Natural killer cell (primary cell): Measurements from ENCODE around the gene NSRP1. TPM values are rescaled to one million over a fixed set of nuclear protein-coding genes. Genes with fewer than 3 reads are reported as not detected.
A peak's percentile ranks its signal among the peaks of the same experiment; 100 is the strongest.
"Not testable (repeated sequence)": the region's sequence is repeated elsewhere in the genome, so short reads cannot be mapped to it uniquely, and the experiment has no call there.

Experiments used
- ATAC-seq, 3 donors: fragments of 150-1000 bp in 2 of 3; fragments of 200-7000 bp in 1 of 3; cut with Tn5 transposase; 1 replicate in 1 of 3; 2 replicates in 2 of 3; pipeline ENCODE4 v1.10.0; 2021; ENCODE audit warnings: mild to moderate bottlenecking in 2 of 3, moderate library complexity in 2 of 3
- DNase-seq, 2 donors: peaks; one replicate each; pipeline versions ENCODE4 v3.0.0 to v3.0.0-alpha.2; 2013 to 2021; ENCODE audit warnings: mixed read lengths in 1 of 2
- H3K27ac ChIP-seq: one replicate; pipeline ENCODE4 v1.5.1; 2013; ENCODE audit warnings: mild to moderate bottlenecking, low read length
- H3K27me3 ChIP-seq: one replicate; pipeline ENCODE4 v1.6.1; 2013; ENCODE audit warnings: low read length; ENCODE audit not compliant: control insufficient read depth, insufficient read depth
- H3K36me3 ChIP-seq: one replicate; pipeline ENCODE4 v1.6.1; 2013; ENCODE audit warnings: low read length; ENCODE audit not compliant: control insufficient read depth, insufficient read depth
- H3K4me1 ChIP-seq: one replicate; pipeline ENCODE4 v1.6.1; 2013; ENCODE audit warnings: low read length; ENCODE audit not compliant: control insufficient read depth, insufficient read depth
- H3K4me3 ChIP-seq: one replicate; pipeline ENCODE4 v1.5.1; 2013; ENCODE audit warnings: low read length
- H3K9me3 ChIP-seq: one replicate; pipeline ENCODE4 v1.6.1; 2013; ENCODE audit warnings: low read length; ENCODE audit not compliant: control insufficient read depth, insufficient read depth
- H3K27ac Mint-ChIP-seq, 2 donors: one replicate each; pipeline ENCODE4 v1.8.0; 2022; ENCODE audit warnings: mild to moderate bottlenecking in 2 of 2, mixed read lengths in 2 of 2, moderate library complexity in 1 of 2
- H3K27me3 Mint-ChIP-seq, 2 donors: one replicate each; pipeline ENCODE4 v1.8.0; 2022; ENCODE audit warnings: low read depth in 2 of 2, mixed read lengths in 2 of 2
- H3K36me3 Mint-ChIP-seq: one replicate; pipeline ENCODE4 v1.8.0; 2022; ENCODE audit warnings: mixed read lengths
- H3K4me1 Mint-ChIP-seq, 2 donors: one replicate each; pipeline ENCODE4 v1.8.0; 2022; ENCODE audit warnings: mixed read lengths in 2 of 2
- H3K4me3 Mint-ChIP-seq: one replicate; pipeline ENCODE4 v1.8.0; 2022; ENCODE audit warnings: mild to moderate bottlenecking, moderate library complexity, mixed read lengths
- H3K9me3 Mint-ChIP-seq, 2 donors: one replicate each; pipeline ENCODE4 v1.8.0; 2022; ENCODE audit warnings: mixed read lengths in 2 of 2
- CTCF ChIP-seq: fragments of 200-600 bp; IDR thresholded peaks from one replicate; pipeline ENCODE4 v1.8.0; 2022; ENCODE audit warnings: antibody characterized with exemption
- WGBS: methylation state at CpG from one replicate; pipeline ENCODE4 v1.1.7; 2013; ENCODE audit warnings: missing lambda C conversion rate; ENCODE audit not compliant: insufficient coverage; 5-methylcytosine and 5-hydroxymethylcytosine counted together
- intact Hi-C: fragments of 100-400 bp; cut with micrococcal nuclease; formaldehyde crosslinking; loops from one replicate; pipeline ENCODE4 v1.14.2; 2022
- total RNA-seq, 4 donors: library from RNA; stranded (reverse); fragments of 120-200 nt in 1 of 4; gene quantifications; one replicate each; pipeline versions ENCODE4 v1.2.3 to v1.2.4, GENCODE V29; 2013 to 2022

The NSRP1 gene
- total RNA-seq, 3 donors from 2014 or later (not counting 1 experiment from before 2014, with no cell fraction given) = 27.0 to 33.7 (median 29.7) TPM

GRCh38 chr17:30134551-30134950, 17.9 kb downstream of the NSRP1 start:
- no peak for TF ChIP-seq CTCF
- Mint-ChIP-seq H3K36me3 (no peaks in the 10 kb centered on the region), H3K4me1 (peaks cover 12 to 13% of the 10 kb centered on the region in 2 donors), H3K27me3 (no peaks in the 10 kb centered on the region), H3K27ac (peak overlapping the region in 1 of 2 donors; percentile 13), H3K4me3 (no peak overlapping the region), H3K9me3 (no peaks in the 10 kb centered on the region)
- Histone ChIP-seq H3K27me3 (no peaks in the 10 kb centered on the region), H3K27ac (no peak overlapping the region), H3K4me1 (no peaks in the 10 kb centered on the region), H3K36me3 (peaks cover 15% of the 10 kb centered on the region), H3K9me3 (no peaks in the 10 kb centered on the region), H3K4me3 (no peak overlapping the region)
- intact Hi-C loops = no loop called here
- ATAC-seq (no peak), DNase-seq (no peak)

GRCh38 chr17:30137158-30137557, 20.5 kb downstream of the NSRP1 start:
- Mint-ChIP-seq H3K4me3 (no peak overlapping the region), H3K4me1 (peaks cover 12 to 13% of the 10 kb centered on the region in 2 donors), H3K9me3 (no peaks in the 10 kb centered on the region), H3K27ac (no peak overlapping the region), H3K36me3 (no peaks in the 10 kb centered on the region), H3K27me3 (no peaks in the 10 kb centered on the region)
- no peak for TF ChIP-seq CTCF
- DNase-seq (no peak), ATAC-seq (no peak)
- Histone ChIP-seq H3K9me3 (no peaks in the 10 kb centered on the region), H3K4me1 (no peaks in the 10 kb centered on the region), H3K36me3 (peaks cover 2% of the 10 kb centered on the region), H3K27me3 (no peaks in the 10 kb centered on the region), H3K4me3 (no peak overlapping the region), H3K27ac (no peak overlapping the region)
- intact Hi-C loops = no loop called here
- 100% methylated on average over 1 of the region's 3 CpGs for WGBS

- H3K36me3 ChIP-seq, intact Hi-C loops, H3K4me3 ChIP-seq, H3K36me3 Mint-ChIP-seq, H3K27ac ChIP-seq, H3K27me3 Mint-ChIP-seq, H3K4me3 Mint-ChIP-seq, H3K27me3 ChIP-seq, H3K9me3 Mint-ChIP-seq, H3K9me3 ChIP-seq, DNase-seq, H3K4me1 ChIP-seq: not testable (repeated sequence)
- ATAC-seq = peak in 2 of 3 donors; percentile 66 to 88
- WGBS = 58% methylated on average over 6 of the region's 6 CpGs
- H3K4me1 Mint-ChIP-seq = peaks cover 11 to 16% of the 10 kb centered on the region in 2 donors
- H3K27ac Mint-ChIP-seq = peak overlapping the region; percentile 64 to 78
These were observed 31.2 kb downstream of the NSRP1 start for GRCh38 chr17:30147860-30148259.

- ATAC-seq (no peak), DNase-seq (no peak)
- Mint-ChIP-seq H3K27ac (peak overlapping the region; percentile 64 to 78), H3K36me3 (no peaks in the 10 kb centered on the region), H3K4me1 (peaks cover 14 to 19% of the 10 kb centered on the region in 2 donors), H3K4me3 (no peak overlapping the region), H3K9me3 (no peaks in the 10 kb centered on the region), H3K27me3 (no peaks in the 10 kb centered on the region)
- no peak overlapping the region for H3K4me3 ChIP-seq
- intact Hi-C loops = no loop called here
- no peaks in the 10 kb centered on the region for H3K9me3 ChIP-seq
- no peaks in the 10 kb centered on the region for H3K36me3 ChIP-seq
- no peak overlapping the region for H3K27ac ChIP-seq
- H3K27me3 ChIP-seq = no peaks in the 10 kb centered on the region
- WGBS = 100% methylated on average over 1 of the region's 1 CpG
- no peaks in the 10 kb centered on the region for H3K4me1 ChIP-seq
- no peak for TF ChIP-seq CTCF
These were observed 31.8 kb downstream of the NSRP1 start for GRCh38 chr17:30148376-30148775.
